GM23248 (cell line): Measurements from ENCODE around the gene CSMD2. TPM values are rescaled to one million over a fixed set of nuclear protein-coding genes. Genes with fewer than 3 reads are reported as not detected.

ENCODE experiments used
- DNase-seq: peaks from one replicate; pipeline ENCODE4 v3.0.0-alpha.2; 2015
- H2AFZ ChIP-seq: fragments of 200-600 bp; sonication (generic); 2 replicates; pipeline ENCODE4 v1.6.1; 2016; ENCODE audit warnings: antibody characterized with exemption
- H3F3A ChIP-seq: fragments of 200-600 bp; sonication (generic); 2 replicates; pipeline ENCODE4 v1.6.1; 2016; ENCODE audit warnings: mild to moderate bottlenecking, antibody characterized with exemption, mixed run types; ENCODE audit not compliant: insufficient read depth
- H3K27ac ChIP-seq: fragments of 200-600 bp; sonication (generic); 2 replicates; pipeline ENCODE4 v1.5.1; 2016; ENCODE audit warnings: mild to moderate bottlenecking
- H3K27me3 ChIP-seq: fragments of 200-600 bp; sonication (generic); replicated peaks from 2 replicates; pipeline ENCODE4 v1.6.1; 2016; ENCODE audit warnings: mild to moderate bottlenecking; ENCODE audit not compliant: insufficient read depth
- H3K36me3 ChIP-seq: fragments of 200-600 bp; sonication (generic); 2 replicates; pipeline ENCODE4 v1.6.1; 2016; ENCODE audit warnings: low read depth, mild to moderate bottlenecking
- H3K4me1 ChIP-seq: fragments of 200-600 bp; sonication (generic); 2 replicates; pipeline ENCODE4 v1.6.1; 2016; ENCODE audit warnings: mild to moderate bottlenecking; ENCODE audit not compliant: insufficient read depth
- H3K4me2 ChIP-seq: fragments of 200-600 bp; sonication (generic); one replicate; pipeline ENCODE4 v1.6.1; 2016; ENCODE audit warnings: mild to moderate bottlenecking; ENCODE audit not compliant: unreplicated experiment
- H3K4me3 ChIP-seq: fragments of 200-600 bp; sonication (generic); 2 replicates; pipeline ENCODE4 v1.5.1; 2016; ENCODE audit warnings: mild to moderate bottlenecking
- H3K79me2 ChIP-seq: fragments of 200-600 bp; sonication (generic); 2 replicates; pipeline ENCODE4 v1.6.1; 2016; ENCODE audit warnings: mild to moderate bottlenecking; ENCODE audit not compliant: insufficient read depth
- H3K9ac ChIP-seq: fragments of 200-600 bp; sonication (generic); 2 replicates; pipeline ENCODE4 v1.6.1; 2016; ENCODE audit warnings: mild to moderate bottlenecking
- H3K9me2 ChIP-seq: fragments of 200-600 bp; sonication (generic); 2 replicates; pipeline ENCODE4 v1.6.1; 2016; ENCODE audit warnings: mixed run types, mild to moderate bottlenecking, moderate library complexity; ENCODE audit not compliant: insufficient read depth
- H3K9me3 ChIP-seq: fragments of 200-600 bp; sonication (generic); one replicate; pipeline ENCODE4 v1.6.1; 2017; ENCODE audit warnings: low read depth
- H4K20me1 ChIP-seq: fragments of 200-600 bp; sonication (generic); 2 replicates; pipeline ENCODE4 v1.6.0; 2016; ENCODE audit not compliant: insufficient read depth
- EZH2 ChIP-seq: fragments of 200-600 bp; sonication (generic); IDR thresholded peaks from 2 replicates; pipeline ENCODE4 v1.6.1; 2018; ENCODE audit warnings: antibody characterized with exemption, mild to moderate bottlenecking; ENCODE audit not compliant: insufficient read depth, poor library complexity, severe bottlenecking
- EZH2phosphoT487 ChIP-seq: fragments of 200-600 bp; sonication (generic); IDR thresholded peaks from 2 replicates; pipeline ENCODE4 v1.6.1; 2018; ENCODE audit warnings: antibody characterized with exemption, moderate library complexity, mild to moderate bottlenecking, low read depth; ENCODE audit not compliant: insufficient read depth
- WGBS, 2 experiments: methylation state at CpG; one replicate each; pipeline ENCODE4 v1.1.6; 2015 to 2017; ENCODE audit warnings: low lambda C conversion rate in 2 of 2, low coverage in 1 of 2; ENCODE audit errors: missing lambda C conversion rate in 2 of 2; 5-methylcytosine and 5-hydroxymethylcytosine counted together
- in situ Hi-C: fragments of 300-500 bp; cut with MboI; formaldehyde crosslinking; loops from 2 replicates; pipeline ENCODE4 v1.15.0; 2020
- polyA plus RNA-seq: library from polyadenylated mRNA; unstranded; fragments of >200 nt; fragmentation: Nextera tagmentation; extraction: Ambion mirVana; gene quantifications from 2 replicates; pipeline ENCODE4 v1.2.1, GENCODE V29; 2016
- total RNA-seq: library from RNA; depleted of rRNA; stranded (reverse); fragments of >200 nt; shearing (Covaris generic); gene quantifications from 2 replicates; pipeline ENCODE4 v1.2.3, GENCODE V29; 2014

CSMD2 gene
- total and polyA plus RNA-seq, 2 experiments from 2014 or later, result 4.5 to 7.1 TPM

DNA sequence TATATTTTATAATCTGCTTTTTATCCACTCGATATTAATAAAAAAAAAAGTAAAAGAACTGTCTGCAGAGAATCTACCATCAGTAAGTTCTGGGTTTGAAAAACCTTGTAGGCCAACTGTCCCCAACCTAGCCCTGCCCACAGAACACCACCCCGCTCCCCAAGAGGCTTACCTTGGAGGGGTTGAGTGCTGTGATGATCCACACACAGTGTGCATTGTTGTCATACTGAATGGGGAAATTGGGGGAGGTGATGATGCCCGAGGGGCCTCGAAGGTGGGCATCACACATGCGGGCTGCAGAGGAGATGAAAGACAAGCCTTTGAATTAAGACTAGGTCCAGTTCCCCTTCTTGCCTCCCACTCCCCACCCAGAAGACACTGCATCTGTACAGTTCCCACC is 354.5 kb downstream of the CSMD2 start:
- 98 to 99% methylated on average over 5 of the region's 5 CpGs for WGBS, 2 experiments
- no peak overlapping the region for H3K9ac ChIP-seq
- H3K9me3 ChIP-seq, result peaks cover 5% of the 10 kb centered on the region
- H3K79me2 ChIP-seq, result no peaks in the 10 kb centered on the region
- H3F3A ChIP-seq, result no peaks in the 10 kb centered on the region
- H2AFZ ChIP-seq, result no peak overlapping the region
- DNase-seq, result no peak
- no peaks in the 10 kb centered on the region for H3K27me3 ChIP-seq
- H3K4me1 ChIP-seq, result peaks cover 16% of the 10 kb centered on the region
- TF ChIP-seq EZH2phosphoT487, result no peak
- TF ChIP-seq EZH2, result no peak
- in situ Hi-C loops, result no loop called here
- no peaks in the 10 kb centered on the region for H4K20me1 ChIP-seq
- H3K4me3 ChIP-seq, result no peak overlapping the region
- H3K36me3 ChIP-seq, result peaks cover 23% of the 10 kb centered on the region
- no peaks in the 10 kb centered on the region for H3K9me2 ChIP-seq
- no peak overlapping the region for H3K4me2 ChIP-seq
- no peak overlapping the region for H3K27ac ChIP-seq

DNA sequence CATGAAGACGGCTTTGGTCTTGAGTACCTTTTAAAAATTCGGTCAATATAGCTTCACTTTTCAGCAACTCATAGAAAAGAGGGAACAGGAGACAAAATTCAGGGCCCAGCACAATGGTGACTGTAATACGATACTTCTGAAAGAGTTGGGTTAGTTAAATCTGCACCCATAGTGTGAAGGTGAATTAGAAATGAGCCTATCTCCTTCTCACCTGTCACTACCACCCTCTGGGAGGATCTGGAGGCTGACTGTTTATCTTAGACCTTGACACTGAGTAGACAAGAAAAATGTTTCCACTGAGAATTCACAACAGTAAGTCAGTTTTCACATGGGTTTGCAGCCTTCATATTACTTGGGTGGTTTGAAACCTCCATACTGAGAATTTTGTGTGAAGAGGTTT is 359.0 kb downstream of the CSMD2 start:
- H3K9ac ChIP-seq, result no peak overlapping the region
- in situ Hi-C loops, result no loop called here
- no peak overlapping the region for H3K4me2 ChIP-seq
- no peak for DNase-seq
- no peak overlapping the region for H2AFZ ChIP-seq
- peaks cover 23% of the 10 kb centered on the region for H3K36me3 ChIP-seq
- TF ChIP-seq EZH2 (no peak), EZH2phosphoT487 (no peak)
- H3K27me3 ChIP-seq, result no peaks in the 10 kb centered on the region
- H3K4me3 ChIP-seq, result no peak overlapping the region
- no peaks in the 10 kb centered on the region for H3K4me1 ChIP-seq
- no peaks in the 10 kb centered on the region for H3K9me2 ChIP-seq
- peaks cover 5% of the 10 kb centered on the region for H3K9me3 ChIP-seq
- no peaks in the 10 kb centered on the region for H4K20me1 ChIP-seq
- H3K27ac ChIP-seq, result no peak overlapping the region
- WGBS, 2 experiments, result 94 to 95% methylated on average over 3 of the region's 3 CpGs
- no peaks in the 10 kb centered on the region for H3F3A ChIP-seq
- no peaks in the 10 kb centered on the region for H3K79me2 ChIP-seq

DNA sequence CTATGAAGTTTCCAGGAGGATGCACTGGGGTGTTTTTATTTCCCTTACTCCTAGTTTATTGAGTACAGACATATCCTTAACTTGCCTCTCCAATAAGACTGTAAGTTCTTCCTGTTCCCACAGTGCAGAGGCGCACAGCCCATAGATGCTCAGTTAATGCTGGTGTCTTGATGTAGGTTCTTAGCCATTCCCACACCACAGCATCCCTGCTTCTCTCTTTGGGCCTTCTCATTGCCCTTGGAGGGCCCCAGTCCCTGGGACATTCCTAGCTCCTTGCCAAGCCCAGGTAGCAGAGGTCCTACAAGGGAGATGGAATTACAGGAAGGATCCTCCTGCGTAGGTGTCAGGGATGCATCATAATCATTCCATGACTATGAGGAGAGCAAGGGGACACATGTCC is 362.8 kb downstream of the CSMD2 start:
- Histone ChIP-seq H3K9me3 (no peaks in the 10 kb centered on the region), H3K9me2 (no peaks in the 10 kb centered on the region), H3K79me2 (no peaks in the 10 kb centered on the region), H3K36me3 (0 out of 2 replicates have a peak, but pooled peaks cover 2% of the 10 kb centered on the region), H2AFZ (no peak overlapping the region), H3K9ac (no peak overlapping the region), H3K4me1 (no peaks in the 10 kb centered on the region), H3K27me3 (no peaks in the 10 kb centered on the region), H3F3A (no peaks in the 10 kb centered on the region), H4K20me1 (no peaks in the 10 kb centered on the region), H3K4me3 (no peak overlapping the region), H3K27ac (no peak overlapping the region), H3K4me2 (no peak overlapping the region)
- in situ Hi-C loops, result no loop called here
- DNase-seq, result no peak
- 95 to 100% methylated on average over 2 of the region's 2 CpGs for WGBS, 2 experiments
- no peak for TF ChIP-seq EZH2
- no peak for TF ChIP-seq EZH2phosphoT487

DNA sequence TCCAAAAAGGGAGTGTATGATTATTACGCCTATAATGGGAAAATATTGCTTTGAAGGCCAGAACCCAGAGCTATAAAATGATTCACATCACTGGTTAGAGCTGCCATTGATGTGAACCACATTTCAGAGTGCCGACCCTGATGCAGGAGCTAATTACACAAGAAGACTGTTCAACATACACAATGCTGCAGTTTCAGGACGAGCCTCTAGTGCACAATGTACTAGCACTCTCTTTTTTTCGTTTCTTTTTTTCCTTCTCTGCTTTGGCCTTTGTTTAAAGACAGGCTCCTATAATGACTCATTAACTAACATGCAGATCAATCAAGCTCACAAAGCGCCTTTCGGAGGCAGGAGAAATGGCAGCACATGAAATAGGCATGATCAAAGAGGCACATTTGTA is 367.2 kb downstream of the CSMD2 start:
- no peaks in the 10 kb centered on the region for H3F3A ChIP-seq
- H3K4me2 ChIP-seq, result no peak overlapping the region
- TF ChIP-seq EZH2 (no peak), EZH2phosphoT487 (no peak)
- H3K9me3 ChIP-seq, result no peaks in the 10 kb centered on the region
- H3K4me3 ChIP-seq, result no peak overlapping the region
- no peaks in the 10 kb centered on the region for H3K36me3 ChIP-seq
- no peaks in the 10 kb centered on the region for H4K20me1 ChIP-seq
- 63 to 71% methylated on average over 6 of the region's 6 CpGs for WGBS, 2 experiments
- in situ Hi-C loops, result no loop called here
- H3K4me1 ChIP-seq, result no peaks in the 10 kb centered on the region
- no peaks in the 10 kb centered on the region for H3K27me3 ChIP-seq
- H3K9ac ChIP-seq, result no peak overlapping the region
- no peaks in the 10 kb centered on the region for H3K9me2 ChIP-seq
- no peak overlapping the region for H3K27ac ChIP-seq
- no peak overlapping the region for H2AFZ ChIP-seq
- no peak for DNase-seq
- H3K79me2 ChIP-seq, result no peaks in the 10 kb centered on the region

DNA sequence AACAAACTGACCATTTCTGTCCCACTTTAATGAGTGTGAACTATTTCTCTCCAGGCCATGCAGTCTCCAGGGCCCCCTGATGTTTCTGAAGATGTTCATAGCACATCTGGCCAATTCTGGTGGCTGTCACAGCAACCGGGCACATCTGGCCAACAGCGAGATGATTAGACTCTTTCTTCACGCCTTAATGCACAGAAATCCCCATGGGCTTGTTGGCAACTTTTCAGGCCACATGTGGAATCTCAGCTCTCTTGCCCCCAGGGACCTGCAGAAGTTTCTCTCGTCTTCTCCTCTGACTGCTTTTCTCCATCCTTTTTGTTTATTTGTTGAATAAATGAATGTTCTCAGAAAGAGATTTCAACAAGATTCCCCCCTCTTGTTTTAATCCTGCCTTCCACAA is 372.4 kb downstream of the CSMD2 start:
- TF ChIP-seq EZH2phosphoT487 (no peak), EZH2 (no peak)
- Histone ChIP-seq H3K27ac (no peak overlapping the region), H3K4me3 (no peak overlapping the region), H3F3A (no peaks in the 10 kb centered on the region), H3K9me3 (no peaks in the 10 kb centered on the region), H2AFZ (no peak overlapping the region), H3K27me3 (no peaks in the 10 kb centered on the region), H3K9me2 (no peaks in the 10 kb centered on the region), H3K79me2 (no peaks in the 10 kb centered on the region), H3K9ac (no peak overlapping the region), H3K36me3 (no peaks in the 10 kb centered on the region), H3K4me2 (no peak overlapping the region), H4K20me1 (no peaks in the 10 kb centered on the region), H3K4me1 (no peaks in the 10 kb centered on the region)
- WGBS, 2 experiments, result 44 to 62% methylated on average over 4 of the region's 4 CpGs
- no peak for DNase-seq
- in situ Hi-C loops, result no loop called here
